NCI-H187 treated with DMSO at 0.1 percent for 48 hours (cell line): Measurements from ENCODE around the gene CHFR.
"Not testable (repeated sequence)": the region's sequence is repeated elsewhere in the genome, so short reads cannot be mapped to it uniquely, and the experiment has no call there.

Experiments used
- DNase-seq: peaks from one replicate; lab custom pipeline; 2025; lab: John Stamatoyannopoulos, UW

Gene CHFR

DNA sequence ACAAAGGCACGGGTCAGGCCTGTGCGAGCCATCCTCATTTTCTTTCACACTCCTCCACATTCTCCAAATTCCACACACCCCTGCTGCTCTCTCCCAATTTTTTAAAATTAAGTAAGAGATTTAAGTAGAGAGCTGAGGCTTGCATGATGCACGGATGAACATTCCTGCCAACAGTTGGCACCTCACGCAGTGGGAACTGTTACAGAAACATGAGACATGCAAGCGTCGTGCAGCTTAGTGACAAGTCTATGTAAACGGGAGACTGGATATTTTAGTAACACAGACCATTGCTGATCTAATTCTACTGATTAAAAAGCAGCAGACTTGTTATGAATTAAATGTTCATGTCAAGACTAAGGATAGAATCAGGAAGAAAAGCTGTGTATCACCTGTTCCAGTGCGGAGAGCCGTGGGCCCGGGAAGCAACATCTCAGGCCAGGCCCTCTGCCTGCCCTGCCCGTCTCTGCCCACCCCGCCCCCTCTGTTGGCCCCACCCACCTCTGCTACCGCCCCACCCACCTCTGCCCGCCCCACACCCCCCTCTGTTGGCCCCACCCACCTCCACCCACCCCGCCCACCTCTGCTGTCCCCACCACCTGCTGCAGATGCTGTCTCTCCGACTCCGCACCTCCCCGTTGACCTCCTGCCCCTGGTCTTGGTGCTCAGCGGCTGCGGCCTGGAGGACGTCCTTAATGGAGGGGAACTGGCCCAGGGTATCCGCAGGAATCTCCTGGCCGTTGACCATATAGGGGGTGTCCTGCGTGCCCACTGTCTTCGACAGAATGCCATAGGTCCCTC lies 79.9 kb downstream of the CHFR start:
- DNase-seq = no peak

DNA sequence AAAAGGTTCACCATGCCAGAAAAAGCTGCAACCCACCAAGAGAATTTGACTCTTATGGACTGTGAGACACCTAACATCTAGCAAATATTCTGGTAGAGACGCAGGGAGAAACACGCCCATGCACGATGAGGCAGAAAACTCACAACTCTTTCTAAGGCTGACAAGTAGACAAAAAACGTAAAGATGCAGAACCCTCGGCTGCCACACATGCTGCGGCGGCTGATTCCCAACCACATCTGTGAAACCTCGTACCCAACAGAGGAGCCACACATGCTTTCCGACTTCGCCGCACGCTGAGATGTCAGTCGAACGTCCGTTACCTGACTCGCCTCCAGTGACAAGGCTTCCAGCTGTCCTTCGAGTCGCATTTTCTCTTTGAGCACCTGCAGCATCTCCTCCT lies 80.5 kb downstream of the CHFR start:
- no peak for DNase-seq

DNA sequence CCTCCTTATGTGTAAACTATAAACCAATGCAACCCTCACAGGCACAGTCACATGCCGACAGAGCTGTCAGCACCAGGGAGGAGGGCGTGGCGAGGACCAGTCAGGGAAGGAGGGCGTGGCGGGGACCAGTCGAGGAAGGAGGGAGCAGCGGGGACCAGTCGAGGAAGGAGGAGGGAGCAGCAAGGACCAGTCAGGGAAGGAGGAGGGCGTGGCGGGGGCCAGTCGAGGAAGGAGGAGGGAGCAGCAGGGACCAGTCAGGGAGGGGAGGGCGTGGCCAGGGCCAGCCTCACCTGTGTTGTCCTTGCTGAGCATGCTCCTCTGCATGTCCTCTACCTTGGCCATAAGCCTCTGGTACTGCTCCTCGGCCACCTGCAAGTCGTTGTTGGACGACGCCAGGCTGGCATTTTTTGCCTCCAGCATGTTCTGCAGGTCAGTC lies 83.0 kb downstream of the CHFR start:
- DNase-seq = no peak

DNA sequence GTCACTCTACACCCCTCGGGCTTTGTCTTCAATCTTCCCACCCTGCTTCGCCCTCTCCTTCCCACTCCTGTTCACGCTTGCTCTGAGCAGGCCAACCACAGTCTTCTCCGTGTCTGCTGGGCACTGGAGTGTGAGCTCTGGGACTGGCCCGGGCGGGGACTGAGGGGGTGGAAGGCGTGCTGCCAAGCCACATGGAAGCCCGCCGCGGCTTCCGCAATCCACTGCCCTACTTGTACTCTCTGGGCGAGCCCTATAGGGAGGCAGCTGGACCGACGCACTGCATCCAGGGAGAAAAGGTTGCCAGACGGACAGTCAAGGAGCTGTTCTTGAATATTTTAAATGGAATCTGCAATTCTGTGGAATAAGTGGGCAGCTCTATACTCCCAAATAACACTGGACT lies 83.5 kb downstream of the CHFR start:
- DNase-seq = no peak

DNA sequence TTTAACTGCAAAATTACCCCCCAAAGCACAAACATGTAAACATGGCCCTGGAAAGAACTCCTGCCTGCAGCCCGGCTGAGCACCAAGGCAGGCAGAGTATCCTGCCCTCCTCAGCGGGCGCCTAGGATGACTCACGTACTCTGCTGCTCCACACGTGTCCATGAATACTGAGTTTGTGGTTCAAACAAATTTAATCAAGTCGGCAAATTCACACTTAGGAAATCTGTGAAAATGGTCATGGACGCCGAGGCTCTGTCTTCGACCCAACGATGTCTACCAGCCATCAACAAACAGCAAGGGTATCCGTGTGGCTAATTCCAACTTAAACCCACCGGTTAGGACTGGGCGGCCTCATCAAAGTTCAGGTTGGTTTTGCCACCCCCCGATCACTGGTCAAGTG lies 84.3 kb downstream of the CHFR start:
- DNase-seq = no peak

DNA sequence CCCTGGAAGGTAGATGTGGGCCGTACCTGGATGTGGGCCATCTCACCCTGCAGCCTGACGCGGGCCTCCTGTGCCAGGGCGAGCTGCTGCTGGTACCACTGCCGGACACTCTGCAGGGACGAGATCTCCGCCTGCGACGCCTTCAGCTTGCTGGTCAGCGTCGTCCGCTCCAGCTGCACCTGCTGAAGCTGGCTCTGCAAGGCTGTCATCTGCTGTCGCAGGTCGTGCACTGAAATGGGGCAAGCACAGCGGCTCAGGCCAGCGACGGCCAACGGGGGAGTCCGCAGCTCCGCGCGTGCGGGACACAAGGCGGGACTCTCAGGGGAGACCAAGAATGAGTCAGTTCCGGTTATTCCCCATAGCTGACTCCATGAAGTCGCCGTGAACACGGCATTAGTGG lies 85.7 kb downstream of the CHFR start:
- no peak for DNase-seq

DNA sequence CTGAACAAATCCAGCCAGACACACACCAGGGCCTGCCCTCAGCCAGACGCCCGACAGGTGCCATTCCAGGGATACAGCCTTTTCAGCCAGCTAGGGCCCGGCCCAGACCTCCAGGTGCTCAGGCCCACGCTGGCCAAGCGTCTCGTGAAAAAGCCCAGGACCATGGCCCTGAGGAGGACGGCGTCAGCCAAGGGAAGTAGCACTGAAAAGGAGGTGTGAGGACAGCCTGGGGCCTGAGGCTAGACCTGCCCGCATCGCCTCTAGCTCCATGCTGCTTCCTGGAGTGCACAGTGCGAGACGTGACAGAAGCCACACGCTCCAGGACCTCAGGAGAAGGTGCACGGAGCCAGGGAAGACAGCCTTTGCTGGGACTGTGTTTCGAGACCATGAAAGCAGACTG lies 88.6 kb downstream of the CHFR start:
- DNase-seq = no peak

DNA sequence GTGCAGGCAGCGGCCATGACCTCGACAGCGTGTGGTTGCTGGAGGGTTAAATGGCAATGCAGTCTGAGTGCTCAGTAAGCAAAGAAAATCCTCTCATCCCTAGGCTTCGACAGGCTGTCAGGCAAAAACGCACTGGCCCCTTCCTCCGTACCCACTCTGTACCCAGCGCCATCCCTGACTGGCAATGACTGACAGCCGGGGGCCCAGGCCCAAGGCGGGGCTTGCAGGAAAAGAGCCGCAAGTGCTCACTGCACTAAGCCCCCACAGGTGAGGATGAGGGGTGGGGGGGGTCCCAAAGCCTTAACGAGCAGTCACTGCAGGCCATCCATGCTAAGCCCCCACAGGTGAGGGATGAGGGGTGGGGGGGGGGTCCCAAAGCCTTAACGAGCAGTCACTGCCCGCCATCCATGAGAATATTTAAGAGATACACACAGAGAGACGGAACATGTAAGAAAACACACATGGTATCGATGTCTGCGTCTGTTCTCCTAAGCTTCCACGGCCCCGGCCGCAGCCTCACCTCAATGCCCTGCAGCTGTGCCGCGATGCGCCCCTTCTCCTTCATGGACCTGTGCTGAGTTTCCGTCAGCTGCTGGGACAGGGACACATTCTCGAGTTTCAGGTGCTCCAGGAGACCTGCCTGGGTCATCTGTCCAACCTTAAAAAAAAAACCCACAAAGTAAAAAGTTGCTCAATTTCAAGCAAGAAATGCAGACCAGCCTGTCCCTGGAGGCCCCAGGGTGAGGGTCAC lies 89.4 kb downstream of the CHFR start:
- DNase-seq = no peak

DNA sequence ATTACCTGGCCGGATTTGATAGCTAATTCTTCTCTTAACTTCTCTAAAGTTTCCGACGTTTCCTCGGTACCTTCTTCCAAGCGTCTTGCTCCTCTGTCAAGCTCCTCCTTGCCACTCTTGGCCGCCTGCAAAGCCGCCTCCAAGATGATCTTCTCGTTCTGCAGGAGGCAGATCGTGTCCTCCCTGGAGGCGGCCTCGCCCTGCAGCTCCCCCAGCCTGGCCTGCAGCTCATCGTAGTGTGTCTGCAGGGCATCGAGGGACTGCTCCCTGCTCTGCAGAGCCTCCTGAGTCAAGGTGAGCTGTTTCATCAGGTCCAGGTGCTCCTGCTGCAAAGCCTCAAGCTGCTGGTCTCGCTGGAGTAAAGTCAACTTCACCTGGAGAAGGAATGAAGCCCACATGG lies 91.6 kb downstream of the CHFR start:
- no peak for DNase-seq

DNA sequence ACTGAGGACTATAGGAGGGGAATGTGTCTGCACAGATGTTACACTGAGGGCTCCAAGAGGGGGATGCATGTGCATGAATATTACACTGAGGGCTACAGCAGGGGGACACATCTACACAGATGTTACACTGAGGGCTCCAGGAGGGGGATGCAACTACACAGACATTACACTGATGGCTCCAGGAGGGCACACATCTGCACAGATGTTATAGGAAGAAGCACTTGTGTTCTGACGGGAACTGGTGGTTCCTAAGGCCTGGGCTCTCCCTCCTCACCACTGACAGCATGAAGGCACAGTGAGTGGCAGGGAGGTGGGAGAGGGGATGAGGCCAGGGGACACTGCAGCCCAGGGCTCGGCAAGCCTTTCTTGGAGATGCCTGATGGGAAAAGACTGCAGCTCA lies 95.5 kb downstream of the CHFR start:
- not testable (repeated sequence) for DNase-seq

DNA sequence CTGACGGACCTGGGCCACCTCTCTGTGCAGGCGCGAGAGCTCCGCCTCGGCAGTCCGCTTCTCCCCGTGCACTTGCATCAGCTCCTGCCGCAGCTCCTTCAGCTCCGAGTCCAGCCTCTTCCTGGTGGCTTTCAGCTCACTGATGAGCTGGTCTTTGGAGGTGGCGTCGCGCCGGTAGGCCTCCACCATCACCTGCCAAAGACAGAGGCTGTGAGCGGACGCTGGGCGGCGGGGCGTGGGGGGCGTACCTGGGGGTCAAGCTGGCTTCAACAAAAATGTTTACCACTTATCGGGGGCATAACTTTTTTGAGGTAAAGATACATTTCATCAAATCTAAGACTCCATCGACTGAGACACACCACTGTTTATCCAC lies 98.3 kb downstream of the CHFR start:
- no peak for DNase-seq

DNA sequence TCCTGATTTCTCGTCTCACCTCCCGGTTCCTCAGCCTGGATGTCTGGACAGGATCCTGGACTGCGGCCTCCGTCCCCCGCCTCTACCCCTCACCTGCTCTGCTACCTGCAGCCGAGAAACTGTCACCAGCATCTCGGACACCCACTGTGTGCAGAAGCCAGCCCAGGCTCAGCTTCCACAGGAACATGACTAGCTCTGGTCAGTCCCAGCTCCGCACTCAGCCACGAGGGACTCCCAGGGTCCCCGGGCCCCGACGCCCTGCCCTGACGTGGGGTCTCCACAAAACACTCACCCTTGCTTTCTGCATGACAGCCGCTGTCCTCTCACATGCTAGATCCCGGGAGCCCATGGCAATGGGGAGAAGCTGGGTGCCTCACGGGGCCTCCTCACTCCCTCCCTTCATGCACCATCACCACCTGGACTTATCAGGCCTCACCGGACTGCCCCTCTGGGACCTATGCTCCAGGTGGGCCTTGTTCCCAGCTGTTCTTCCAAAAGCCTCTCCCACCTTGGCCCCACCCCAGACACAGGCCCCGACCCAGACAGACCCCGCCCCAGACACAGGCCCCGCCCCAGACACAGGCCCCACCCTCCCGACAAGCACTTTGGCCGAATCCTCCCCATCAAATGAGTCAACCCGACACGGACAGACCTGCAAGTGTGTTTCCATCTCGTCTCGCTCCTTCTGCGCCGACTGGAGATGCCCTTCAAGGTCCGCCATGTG lies 98.9 kb downstream of the CHFR start:
- no peak for DNase-seq

DNA sequence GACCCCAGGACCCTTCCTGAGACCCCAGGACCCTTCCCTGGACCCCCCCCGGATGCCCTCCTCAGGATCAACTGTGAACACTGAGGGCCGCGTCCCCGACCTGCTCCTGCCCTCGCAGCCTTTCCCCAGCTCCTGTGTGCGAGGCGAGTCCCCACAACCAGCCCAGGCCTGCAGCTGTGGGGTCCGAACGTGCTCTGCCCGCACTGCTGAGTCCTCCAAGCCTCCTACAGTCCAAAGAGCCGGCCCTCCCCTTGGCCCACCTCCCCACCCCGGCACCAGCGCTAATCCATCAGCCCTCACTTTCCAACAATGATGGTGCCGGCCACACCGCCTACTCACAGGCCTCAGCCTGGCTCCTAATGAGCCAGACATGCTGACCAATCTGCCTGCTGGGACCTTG lies 99.5 kb downstream of the CHFR start:
- no peak for DNase-seq

DNA sequence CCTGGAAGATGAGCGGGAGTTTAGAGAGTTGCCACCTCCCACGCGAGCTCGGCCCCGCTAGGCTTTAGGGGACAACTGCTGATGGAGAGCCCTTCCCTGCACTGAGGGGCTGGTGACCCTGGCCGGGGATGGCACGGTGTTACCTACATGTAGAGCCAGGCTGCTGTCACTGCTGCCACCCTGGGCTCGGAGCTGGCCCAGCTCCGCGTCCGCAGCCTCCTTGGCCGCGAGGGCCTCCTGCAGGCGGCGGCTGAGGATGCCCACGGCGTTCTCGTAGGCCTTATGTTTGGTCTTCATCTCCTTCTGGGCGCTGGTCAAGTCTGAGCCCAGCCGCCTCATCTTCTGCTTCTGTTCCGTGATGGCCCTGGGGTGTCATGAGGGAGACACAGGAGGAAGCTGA lies 101.2 kb downstream of the CHFR start:
- no peak for DNase-seq

DNA sequence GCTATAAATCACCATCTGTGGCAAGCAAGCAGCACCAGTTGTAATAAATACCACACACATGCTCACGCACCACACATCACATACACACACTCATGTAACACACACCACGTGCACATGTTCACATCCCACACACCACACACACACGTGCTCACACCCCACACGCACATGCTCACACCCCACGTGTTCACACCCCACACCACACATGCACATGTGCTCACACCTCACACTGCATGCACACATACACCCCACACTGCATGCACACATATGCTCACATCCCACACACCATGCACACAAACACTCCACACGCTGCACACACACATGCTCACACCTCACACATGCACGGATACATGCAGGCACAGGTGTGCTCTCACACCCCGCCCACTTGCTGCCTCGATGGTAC lies 102.8 kb downstream of the CHFR start:
- DNase-seq = no peak

DNA sequence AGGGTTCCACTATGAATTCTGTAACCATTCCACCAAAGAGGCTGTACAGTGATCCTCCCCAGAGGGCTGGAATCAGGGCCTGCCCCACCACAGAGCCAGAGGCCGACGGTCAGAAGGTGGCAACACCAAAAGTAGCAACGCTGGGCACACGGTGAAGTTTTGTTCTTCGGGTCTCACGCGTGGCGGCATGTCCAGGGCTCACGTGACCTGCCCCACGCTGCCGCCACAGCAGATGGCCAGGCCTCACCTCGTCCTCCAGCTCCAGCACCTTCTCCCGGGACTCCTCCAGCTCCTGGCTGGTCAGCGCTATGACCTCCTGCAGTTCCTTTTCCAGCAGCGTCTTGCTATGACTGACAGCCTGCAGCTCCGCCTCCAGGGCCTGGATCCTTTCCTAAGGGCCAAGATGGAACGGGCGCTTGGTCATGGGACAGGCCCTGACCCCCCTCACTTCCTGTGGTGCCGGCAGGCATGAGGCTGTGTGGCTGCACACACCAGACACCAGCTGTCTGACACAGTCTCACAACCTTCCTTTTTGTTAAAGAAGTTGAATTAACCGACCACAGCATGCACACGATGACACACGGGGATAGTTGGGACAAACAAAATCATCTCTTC lies 103.4 kb downstream of the CHFR start:
- no peak for DNase-seq
